Measurements from ENCODE around the gene MIOS.

MIOS gene

DNA sequence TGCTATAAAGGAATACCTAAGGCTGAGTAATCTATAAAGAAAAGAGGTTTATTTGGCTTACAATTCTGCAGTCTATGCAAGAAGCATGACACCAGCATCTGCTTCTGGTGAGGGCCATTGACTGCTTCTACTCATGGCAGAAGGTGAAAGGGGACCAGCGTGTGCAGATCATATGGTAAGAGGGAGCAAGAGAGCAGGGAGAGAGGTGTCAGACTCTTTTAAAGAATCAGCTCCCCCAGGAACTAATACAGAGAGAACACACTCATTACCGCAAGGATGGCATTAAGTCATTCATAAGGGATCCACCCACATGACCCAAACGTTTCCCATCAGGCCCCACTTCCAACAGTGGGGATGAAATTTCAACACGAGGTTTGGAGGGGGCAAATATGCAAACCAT, 27.5 kb upstream of the MIOS start:
- Histone ChIP-seq H3K27ac (no peak overlapping the region), H3K4me3 (no peak overlapping the region)
- TF ChIP-seq, protein P1, sequence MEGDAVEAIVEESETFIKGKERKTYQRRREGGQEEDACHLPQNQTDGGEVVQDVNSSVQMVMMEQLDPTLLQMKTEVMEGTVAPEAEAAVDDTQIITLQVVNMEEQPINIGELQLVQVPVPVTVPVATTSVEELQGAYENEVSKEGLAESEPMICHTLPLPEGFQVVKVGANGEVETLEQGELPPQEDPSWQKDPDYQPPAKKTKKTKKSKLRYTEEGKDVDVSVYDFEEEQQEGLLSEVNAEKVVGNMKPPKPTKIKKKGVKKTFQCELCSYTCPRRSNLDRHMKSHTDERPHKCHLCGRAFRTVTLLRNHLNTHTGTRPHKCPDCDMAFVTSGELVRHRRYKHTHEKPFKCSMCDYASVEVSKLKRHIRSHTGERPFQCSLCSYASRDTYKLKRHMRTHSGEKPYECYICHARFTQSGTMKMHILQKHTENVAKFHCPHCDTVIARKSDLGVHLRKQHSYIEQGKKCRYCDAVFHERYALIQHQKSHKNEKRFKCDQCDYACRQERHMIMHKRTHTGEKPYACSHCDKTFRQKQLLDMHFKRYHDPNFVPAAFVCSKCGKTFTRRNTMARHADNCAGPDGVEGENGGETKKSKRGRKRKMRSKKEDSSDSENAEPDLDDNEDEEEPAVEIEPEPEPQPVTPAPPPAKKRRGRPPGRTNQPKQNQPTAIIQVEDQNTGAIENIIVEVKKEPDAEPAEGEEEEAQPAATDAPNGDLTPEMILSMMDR (IDR thresholded peaks at IDR 0.05), result no peak
- no peak for DNase-seq (ENCODE audit: low spot score)

DNA sequence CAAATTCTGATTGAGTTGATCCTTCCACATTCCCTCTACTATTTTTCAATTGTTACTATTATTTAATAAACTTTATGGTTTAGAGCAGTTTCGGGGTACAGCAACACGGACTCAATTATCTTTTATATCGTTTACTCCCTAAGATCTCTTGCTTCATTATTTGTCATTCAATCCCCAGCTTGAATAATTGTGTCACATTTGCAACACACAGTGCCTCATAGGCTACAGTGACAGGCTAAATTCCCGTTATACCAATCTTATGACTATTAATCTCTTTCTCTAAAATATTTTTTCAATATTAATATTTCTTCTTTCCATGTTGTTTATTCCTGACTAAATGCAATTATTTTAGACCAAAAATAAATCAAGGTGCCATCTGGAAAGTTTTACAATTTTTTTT, 27.0 kb upstream of the MIOS start:
- Histone ChIP-seq H3K27ac (no peak overlapping the region), H3K4me3 (no peak overlapping the region)
- TF ChIP-seq, protein P1 (IDR thresholded peaks at IDR 0.05), result no peak
- no peak for DNase-seq (ENCODE audit: low spot score)

DNA sequence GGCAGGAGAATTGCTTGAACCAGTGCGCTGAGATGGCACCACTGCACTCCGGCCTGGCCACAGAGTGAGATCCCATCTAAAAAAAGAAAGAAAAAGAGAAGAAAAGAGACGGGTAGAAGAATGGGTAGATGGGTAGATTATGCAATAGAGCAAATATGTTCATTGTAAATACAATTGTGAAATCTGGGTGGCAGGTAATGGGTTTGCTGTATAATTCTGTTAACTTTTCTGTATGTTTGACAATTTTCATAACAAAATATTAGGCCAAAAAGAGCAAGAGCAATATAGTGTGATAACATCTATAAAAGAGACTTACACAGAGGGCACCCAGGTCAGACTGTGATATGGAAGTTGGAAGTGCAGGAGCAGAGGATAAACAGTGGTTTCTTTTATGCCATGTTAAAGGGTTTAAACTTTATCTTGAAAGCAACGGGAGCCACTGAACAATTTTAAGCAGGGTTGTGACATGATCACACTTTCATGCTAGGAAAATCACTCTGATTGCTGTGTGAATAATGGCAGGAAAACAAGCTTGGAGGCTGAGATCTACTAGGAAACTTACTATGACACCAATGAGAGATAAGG, 24.3 kb upstream of the MIOS start:
- DNase-seq (ENCODE audit: low spot score), result no peak
- TF ChIP-seq, protein P1 (IDR thresholded peaks at IDR 0.05), result no peak
- Histone ChIP-seq H3K4me3 (no peak overlapping the region), H3K27ac (no peak overlapping the region)

- H3K27ac ChIP-seq, result no peak overlapping the region
- DNase-seq (ENCODE audit: low spot score), result no peak
- TF ChIP-seq, protein P1 (IDR thresholded peaks at IDR 0.05), result no peak
- no peak overlapping the region for H3K4me3 ChIP-seq
These were observed 18.3 kb upstream of the MIOS start for GRCh38 chr7:7548407-7548806.

DNA sequence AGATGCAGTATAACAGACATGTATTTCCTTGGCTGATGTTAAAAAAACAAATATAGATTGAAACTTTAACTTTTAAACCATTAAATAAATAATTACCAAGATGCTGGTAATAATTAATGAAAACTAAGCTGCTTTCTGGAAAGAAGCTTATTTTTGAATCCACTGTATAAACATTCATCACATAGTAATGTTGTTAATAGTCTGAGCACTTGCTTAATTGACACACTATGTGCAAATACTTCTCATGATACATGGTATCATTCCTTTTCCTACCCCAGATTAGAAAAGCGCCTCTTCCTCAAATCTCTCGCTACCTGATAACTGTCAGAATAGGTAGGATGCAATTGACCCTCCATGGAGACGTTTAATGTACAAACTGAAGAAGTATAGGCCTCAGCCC, 16.0 kb upstream of the MIOS start:
- Histone ChIP-seq H3K27ac (no peak overlapping the region), H3K4me3 (no peak overlapping the region)
- no peak for DNase-seq (ENCODE audit: low spot score)
- TF ChIP-seq, protein P1 (IDR thresholded peaks at IDR 0.05), result no peak

DNA sequence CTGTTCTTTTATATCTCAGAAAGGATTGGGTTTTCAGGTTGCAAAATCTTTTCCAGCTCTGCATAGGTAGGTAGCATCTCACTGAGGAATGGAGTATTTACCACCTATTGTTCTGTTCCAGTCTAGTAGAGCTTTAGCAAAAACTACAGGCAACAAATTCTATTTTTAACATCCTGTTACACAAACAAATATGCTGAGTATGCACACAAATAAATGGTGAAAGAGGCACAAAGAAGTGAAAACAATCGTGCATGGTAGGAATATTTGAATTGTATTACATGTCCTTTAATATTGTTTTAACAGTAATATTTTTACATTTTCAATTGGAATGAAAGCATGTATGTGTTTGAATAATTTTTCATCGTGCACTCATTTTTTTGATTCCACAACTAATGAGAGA, 14.5 kb upstream of the MIOS start:
- H3K27ac ChIP-seq, result no peak overlapping the region
- no peak for DNase-seq (ENCODE audit: low spot score)
- no peak overlapping the region for H3K4me3 ChIP-seq
- TF ChIP-seq, protein P1 (IDR thresholded peaks at IDR 0.05), result no peak

GRCh38 chr7:7553386-7553785, 13.3 kb upstream of the MIOS start:
- no peak for DNase-seq (ENCODE audit: low spot score)
- H3K4me3 ChIP-seq, result no peak overlapping the region
- no peak overlapping the region for H3K27ac ChIP-seq
- TF ChIP-seq, protein P1 (IDR thresholded peaks at IDR 0.05), result no peak
